Measurements from ENCODE around the gene TBCEL.

TBCEL gene

DNA sequence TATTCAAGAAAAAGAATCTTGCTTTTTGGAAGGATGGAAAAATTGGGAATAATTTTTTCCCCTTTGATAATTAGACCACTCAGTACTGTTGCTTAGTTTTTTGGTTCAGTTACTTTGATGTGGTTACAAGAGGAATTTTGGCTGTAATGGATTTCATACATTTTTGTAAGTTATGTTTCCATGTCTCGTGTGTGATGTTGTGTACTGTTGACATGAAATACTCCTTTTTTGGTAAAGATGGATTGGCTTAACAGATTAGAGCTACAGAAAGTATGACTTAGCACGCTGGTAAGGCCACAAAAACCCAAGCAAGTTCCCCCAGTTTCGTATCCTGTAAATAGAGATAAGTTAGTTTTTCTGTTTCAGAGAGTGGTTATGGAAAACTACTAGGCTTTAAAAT is 11.9 kb downstream of the TBCEL start:
- TF ChIP-seq, protein P1, sequence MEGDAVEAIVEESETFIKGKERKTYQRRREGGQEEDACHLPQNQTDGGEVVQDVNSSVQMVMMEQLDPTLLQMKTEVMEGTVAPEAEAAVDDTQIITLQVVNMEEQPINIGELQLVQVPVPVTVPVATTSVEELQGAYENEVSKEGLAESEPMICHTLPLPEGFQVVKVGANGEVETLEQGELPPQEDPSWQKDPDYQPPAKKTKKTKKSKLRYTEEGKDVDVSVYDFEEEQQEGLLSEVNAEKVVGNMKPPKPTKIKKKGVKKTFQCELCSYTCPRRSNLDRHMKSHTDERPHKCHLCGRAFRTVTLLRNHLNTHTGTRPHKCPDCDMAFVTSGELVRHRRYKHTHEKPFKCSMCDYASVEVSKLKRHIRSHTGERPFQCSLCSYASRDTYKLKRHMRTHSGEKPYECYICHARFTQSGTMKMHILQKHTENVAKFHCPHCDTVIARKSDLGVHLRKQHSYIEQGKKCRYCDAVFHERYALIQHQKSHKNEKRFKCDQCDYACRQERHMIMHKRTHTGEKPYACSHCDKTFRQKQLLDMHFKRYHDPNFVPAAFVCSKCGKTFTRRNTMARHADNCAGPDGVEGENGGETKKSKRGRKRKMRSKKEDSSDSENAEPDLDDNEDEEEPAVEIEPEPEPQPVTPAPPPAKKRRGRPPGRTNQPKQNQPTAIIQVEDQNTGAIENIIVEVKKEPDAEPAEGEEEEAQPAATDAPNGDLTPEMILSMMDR (IDR thresholded peaks at IDR 0.05; ENCODE audit: control insufficient read depth, extremely low read depth, insufficient read depth), result no peak
- H3K4me3 ChIP-seq (ENCODE audit: low read depth, low read length), result no peak overlapping the region
- no peak for DNase-seq (ENCODE audit: low read depth)

- no peak for DNase-seq (ENCODE audit: low read depth)
- no peak overlapping the region for H3K4me3 ChIP-seq (ENCODE audit: low read depth, low read length)
- TF ChIP-seq, protein P1 (IDR thresholded peaks at IDR 0.05; ENCODE audit: control insufficient read depth, extremely low read depth, insufficient read depth), result no peak
These were observed 13.1 kb downstream of the TBCEL start for GRCh38 chr11:121037016-121037415.

DNA sequence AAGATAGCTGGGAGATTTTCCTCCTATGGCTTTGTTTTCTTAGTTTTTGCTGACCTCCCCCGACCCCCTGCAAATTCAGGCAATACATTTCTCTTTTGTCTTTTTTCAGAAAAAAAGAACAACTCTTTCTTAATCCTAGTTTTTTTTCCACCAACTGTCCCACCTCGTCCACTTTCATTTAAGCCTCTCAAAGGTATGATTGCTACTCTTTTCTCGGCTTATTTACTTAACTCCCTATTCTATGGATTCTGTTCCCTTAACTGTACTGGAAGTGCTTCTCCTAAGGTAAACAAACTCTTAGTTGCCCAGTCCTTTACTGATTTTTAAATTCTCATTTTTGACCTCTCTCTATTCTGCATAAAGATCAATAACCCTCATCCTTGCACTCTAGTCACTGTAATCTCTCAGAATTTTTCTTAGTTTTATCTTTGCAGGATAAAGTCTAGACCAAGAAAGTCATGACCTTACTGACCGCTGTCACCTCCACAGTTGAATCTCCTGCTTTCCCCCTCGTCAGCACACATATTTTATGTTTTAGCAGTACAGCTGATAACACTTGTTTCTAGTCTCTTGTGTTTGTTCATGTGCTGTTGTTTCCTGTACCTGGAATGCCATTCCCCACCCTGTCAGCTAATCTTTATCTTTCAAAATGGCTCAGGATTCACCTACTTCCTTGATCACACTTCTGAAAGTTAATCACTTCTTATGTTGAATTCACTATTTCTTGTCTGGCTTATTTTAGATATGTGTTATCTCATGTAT is 14.9 kb downstream of the TBCEL start:
- TF ChIP-seq, protein P1 (IDR thresholded peaks at IDR 0.05; ENCODE audit: control insufficient read depth, extremely low read depth, insufficient read depth), result no peak
- H3K4me3 ChIP-seq (ENCODE audit: low read depth, low read length), result no peak overlapping the region
- no peak for DNase-seq (ENCODE audit: low read depth)

DNA sequence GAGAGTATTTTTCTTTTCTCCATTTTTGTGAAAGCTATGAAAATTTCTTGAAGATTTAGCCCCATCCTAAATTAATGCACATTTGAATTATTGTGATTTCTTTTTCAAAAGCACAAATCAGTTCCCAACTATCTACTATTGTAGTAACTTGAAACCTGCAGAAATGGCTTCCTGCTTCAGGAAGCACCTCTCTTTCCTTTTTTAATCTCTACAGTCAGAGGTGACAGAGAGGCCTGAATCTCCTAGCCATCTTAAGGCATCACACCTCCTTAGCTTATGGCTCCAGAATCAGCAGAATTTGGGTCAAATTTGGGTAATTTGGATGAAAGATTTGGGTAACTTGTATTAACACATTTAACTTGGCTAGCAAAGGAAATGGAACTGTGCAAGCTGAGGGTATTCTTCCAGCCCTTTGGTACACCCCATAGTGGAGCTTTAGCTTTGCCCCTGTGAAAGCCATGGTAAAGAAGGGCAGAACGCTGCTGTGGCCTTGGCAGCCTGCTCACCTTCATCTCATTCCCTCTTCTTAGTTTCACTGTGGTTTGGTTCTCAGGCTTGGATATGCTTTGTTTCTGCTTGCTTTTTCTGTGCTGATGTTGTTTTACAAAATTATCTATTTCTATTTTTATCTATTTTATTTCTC is 16.2 kb downstream of the TBCEL start:
- TF ChIP-seq, protein P1 (IDR thresholded peaks at IDR 0.05; ENCODE audit: control insufficient read depth, extremely low read depth, insufficient read depth), result no peak
- no peak for DNase-seq (ENCODE audit: low read depth)
- H3K4me3 ChIP-seq (ENCODE audit: low read depth, low read length), result no peak overlapping the region

DNA sequence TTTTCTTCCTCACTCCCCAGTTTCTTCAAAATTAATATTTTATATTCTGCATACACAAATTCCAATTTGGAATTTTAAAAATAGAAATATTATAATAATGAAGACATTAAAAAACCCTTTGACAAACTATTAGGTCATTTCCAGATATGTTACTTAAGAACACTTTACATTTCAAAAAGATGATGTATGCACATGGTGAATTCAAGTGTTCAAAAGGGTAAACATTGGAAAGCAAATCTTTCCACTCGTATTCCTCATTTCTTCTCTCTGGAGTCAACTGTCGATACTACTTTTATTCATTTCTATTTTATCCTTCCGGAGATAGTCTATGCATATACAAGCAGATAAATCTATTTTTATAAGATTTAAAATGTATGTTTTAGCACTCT is 16.7 kb downstream of the TBCEL start:
- peak overlapping the region; percentile 37 for H3K4me3 ChIP-seq (ENCODE audit: low read depth, low read length)
- TF ChIP-seq, protein P1 (IDR thresholded peaks at IDR 0.05; ENCODE audit: control insufficient read depth, extremely low read depth, insufficient read depth), result no peak
- DNase-seq (ENCODE audit: low read depth), result no peak

DNA sequence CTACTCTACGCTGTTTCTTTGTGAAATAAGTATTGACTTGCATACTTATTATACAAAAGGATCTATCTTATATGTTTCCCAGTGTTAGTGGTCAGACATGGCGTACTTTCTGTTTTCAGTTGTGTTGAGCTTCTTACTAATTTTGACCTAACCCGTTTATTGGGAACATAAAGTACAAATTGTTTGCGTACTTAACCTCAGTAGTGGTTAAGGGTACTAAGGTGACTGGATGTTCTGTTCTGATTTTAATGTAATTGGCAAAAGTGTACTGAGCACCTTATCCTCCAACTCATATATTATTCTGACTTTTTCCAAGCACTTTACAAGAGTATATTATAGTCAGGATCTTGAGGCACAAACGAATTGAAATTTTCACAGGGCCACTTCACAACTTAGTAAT is 17.2 kb downstream of the TBCEL start:
- TF ChIP-seq, protein P1 (IDR thresholded peaks at IDR 0.05; ENCODE audit: control insufficient read depth, extremely low read depth, insufficient read depth), result no peak
- DNase-seq (ENCODE audit: low read depth), result peak; percentile 88
- peak overlapping the region; percentile 37 for H3K4me3 ChIP-seq (ENCODE audit: low read depth, low read length)

Data from LNCaP clone FGC (cell line).